ENCODE measurements around the gene HS1BP3. TPM values are rescaled to one million over a fixed set of nuclear protein-coding genes. Genes with fewer than 3 reads are reported as not detected.
A peak's percentile ranks its signal among the peaks of the same experiment; 100 is the strongest.

The HS1BP3 gene
- total and polyA plus RNA-seq, 2 of the 13 experiments (the other 11 are each of a cell fraction or from before 2014, with no cell fraction given), result 15.2 to 22.0 TPM

- TF ChIP-seq KDM1A (CRISPR knock-in tag; IDR thresholded peaks at IDR 0.05), result 0 out of 2 replicates have a peak, but pooled peaks have one; percentile 63
- TF ChIP-seq HNRNPLL (IDR thresholded peaks at IDR 0.05; ENCODE audit: low read depth, low read length, poor library complexity, severe bottlenecking), result no peak
- no peak for TF ChIP-seq ZBTB39 (CRISPR knock-in tag; IDR thresholded peaks at IDR 0.05)
- TF ChIP-seq ZNF564 (CRISPR knock-in tag; IDR thresholded peaks at IDR 0.05), result no peak
- peak; percentile 37 for TF ChIP-seq ZNF883 (CRISPR knock-in tag; IDR thresholded peaks at IDR 0.05; ENCODE audit: not compliant biosample characterization)
- TF ChIP-seq, protein P1, sequence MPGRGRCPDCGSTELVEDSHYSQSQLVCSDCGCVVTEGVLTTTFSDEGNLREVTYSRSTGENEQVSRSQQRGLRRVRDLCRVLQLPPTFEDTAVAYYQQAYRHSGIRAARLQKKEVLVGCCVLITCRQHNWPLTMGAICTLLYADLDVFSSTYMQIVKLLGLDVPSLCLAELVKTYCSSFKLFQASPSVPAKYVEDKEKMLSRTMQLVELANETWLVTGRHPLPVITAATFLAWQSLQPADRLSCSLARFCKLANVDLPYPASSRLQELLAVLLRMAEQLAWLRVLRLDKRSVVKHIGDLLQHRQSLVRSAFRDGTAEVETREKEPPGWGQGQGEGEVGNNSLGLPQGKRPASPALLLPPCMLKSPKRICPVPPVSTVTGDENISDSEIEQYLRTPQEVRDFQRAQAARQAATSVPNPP (CRISPR knock-in tag; IDR thresholded peaks at IDR 0.05), result peak; percentile 61; the same call in 1 of the 2 replicates
- TF ChIP-seq THYN1 (CRISPR knock-in tag; IDR thresholded peaks at IDR 0.05; ENCODE audit: borderline replicate concordance, low read depth), result 0 out of 2 replicates have a peak, but pooled peaks have one; percentile 53
- no peak for TF ChIP-seq ZNF253 (CRISPR knock-in tag; IDR thresholded peaks at IDR 0.05; ENCODE audit: borderline replicate concordance)
- TF ChIP-seq AGO2 (optimal IDR thresholded peaks at IDR 0.05; ENCODE audit: low read depth, low read length), result peak; percentile 94
- no peak for TF ChIP-seq THRA (CRISPR knock-in tag; IDR thresholded peaks at IDR 0.05; ENCODE audit: borderline replicate concordance)
- TF ChIP-seq NFE2L1 (CRISPR knock-in tag; IDR thresholded peaks at IDR 0.05; ENCODE audit: borderline replicate concordance), result 0 out of 2 replicates have a peak, but pooled peaks have one; percentile 50
- TF ChIP-seq ZSCAN30 (CRISPR knock-in tag; IDR thresholded peaks at IDR 0.05), result no peak
- no peak for TF ChIP-seq EZH2 (conservative IDR thresholded peaks at IDR 0.05; ENCODE audit: low read depth, low read length)
- 0 out of 2 replicates have a peak, but pooled peaks have one; percentile 65 for TF ChIP-seq ZFP90 (CRISPR knock-in tag; IDR thresholded peaks at IDR 0.05; ENCODE audit: borderline replicate concordance)
- TF ChIP-seq SRSF4 (IDR thresholded peaks at IDR 0.05; ENCODE audit: low read depth, low read length, poor library complexity, severe bottlenecking), result no peak
- TF ChIP-seq HOXA5 (CRISPR knock-in tag; IDR thresholded peaks at IDR 0.05), result no peak
- no peak for TF ChIP-seq ZSCAN20 (CRISPR knock-in tag; IDR thresholded peaks at IDR 0.05; ENCODE audit: borderline replicate concordance)
- no peak for TF ChIP-seq SNRNP70 (IDR thresholded peaks at IDR 0.05; ENCODE audit: low read depth, low read length)
- TF ChIP-seq NAIF1 (CRISPR knock-in tag; IDR thresholded peaks at IDR 0.05; ENCODE audit: borderline replicate concordance), result no peak
- TF ChIP-seq MED13 (CRISPR knock-in tag; IDR thresholded peaks at IDR 0.05), result no peak; the same call in 1 of the 2 replicates
- no peak for TF ChIP-seq ZNF263 (CRISPR knock-in tag; IDR thresholded peaks at IDR 0.05)
Measured at GRCh38 chr2:20585710-20586594, 64.9 kb downstream of the HS1BP3 start (continued).

Data from HepG2 (cell line).